ENCODE measurements around the gene CCDC51.
"Not testable (repeated sequence)": the region's sequence is repeated elsewhere in the genome, so short reads cannot be mapped to it uniquely, and the experiment has no call there.

CCDC51 gene

GRCh38 chr3:48439820-48440589 lies at the start of gene CCDC51, which contains the start of gene TMA7:
Gene CCDC51 (minus strand): TSS chr3:48440119. CDS start chr3:48435128, 4,991 bp downstream.
Gene TMA7 (plus strand): TSS chr3:48440257. CDS start chr3:48440297, 40 bp downstream.
- peak; percentile 98 for DNase-seq

DNA sequence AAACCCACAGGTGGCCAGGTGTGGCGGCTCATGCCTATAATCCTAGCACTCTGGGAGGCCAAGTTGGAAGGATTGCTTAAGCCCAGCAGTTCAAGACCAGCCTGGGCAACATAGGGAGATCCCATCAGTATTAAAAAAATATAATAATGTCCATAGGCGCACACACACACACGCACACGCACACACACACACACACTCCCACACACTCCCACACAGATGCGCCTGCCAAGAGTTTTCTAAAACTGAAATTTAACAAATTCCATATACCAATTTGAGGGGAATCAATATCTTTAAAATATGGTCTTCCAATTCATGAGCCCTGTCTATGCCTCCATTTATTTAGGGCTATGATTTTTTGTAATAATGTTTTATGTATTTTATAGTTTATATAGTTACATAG lies 47.0 kb upstream of the CCDC51 start:
- no peak for DNase-seq

- not testable (repeated sequence) for DNase-seq
Observed at GRCh38 chr3:48482822-48483221, 42.9 kb upstream of the CCDC51 start.

DNA sequence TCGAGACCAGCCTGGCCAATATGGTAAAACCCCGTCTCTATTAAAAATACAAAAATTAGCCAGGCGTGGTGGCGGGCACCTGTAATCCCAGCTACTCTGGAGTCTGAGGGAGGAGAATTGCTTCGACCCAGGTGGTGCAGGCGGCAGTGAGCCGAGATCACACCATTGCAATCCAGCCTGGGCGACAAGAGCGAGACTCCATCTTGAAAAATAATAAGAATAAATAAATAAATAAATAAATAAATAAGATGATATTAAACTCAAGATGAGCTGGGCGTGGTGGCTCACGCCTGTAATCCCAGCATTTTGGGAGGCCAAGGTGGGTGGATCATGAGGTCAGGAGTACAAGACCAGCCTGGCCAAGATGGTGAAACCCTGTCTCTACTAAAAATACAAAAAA lies 41.0 kb upstream of the CCDC51 start:
- DNase-seq = not testable (repeated sequence)

DNA sequence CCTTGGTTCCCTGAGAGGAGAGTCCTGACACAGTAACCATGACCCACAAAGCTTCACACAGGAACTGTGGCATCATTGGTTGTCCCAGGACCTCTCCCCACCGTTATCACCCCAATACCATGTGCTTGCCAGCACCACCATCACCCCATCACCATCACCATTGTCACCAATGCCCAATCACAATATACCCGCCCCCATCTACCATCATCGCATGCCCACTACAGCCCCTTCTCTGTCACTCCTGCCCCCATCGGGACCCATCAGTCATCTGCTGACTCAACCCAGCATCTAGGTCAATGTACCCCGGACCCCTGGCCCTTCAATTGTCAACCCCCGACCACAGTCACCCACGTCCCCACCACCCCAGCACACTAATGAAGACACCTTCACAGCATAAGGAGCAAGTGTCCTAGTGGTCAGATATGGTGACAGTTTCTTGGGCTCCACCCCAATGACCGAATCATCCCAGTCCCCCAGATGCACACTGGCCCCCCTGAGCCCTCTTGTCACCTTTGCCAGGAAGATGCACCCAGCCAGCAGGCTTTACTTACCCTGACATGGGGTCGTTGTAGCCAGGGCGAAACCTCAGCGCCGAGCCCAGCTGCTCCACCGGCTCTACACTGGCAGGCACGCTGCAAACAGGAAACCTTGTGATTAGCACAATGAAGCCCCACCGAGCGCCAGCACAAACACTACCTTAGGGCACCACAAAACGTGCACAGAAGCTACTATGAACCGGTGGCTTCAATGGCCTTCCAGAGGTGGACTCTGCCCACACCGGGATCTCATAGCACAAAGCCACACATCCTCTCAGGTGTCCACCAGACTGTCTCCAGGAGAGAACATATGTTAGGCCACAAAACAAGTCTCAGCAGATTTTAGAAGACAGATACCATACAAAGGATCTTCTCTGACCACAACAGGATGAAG lies 39.0 kb upstream of the CCDC51 start:
- DNase-seq = peak; percentile 82

- DNase-seq = no peak
Observed at GRCh38 chr3:48477959-48478520, 38.1 kb upstream of the CCDC51 start.

GRCh38 chr3:48476426-48477053 lies 36.6 kb upstream of the CCDC51 start:
- DNase-seq = no peak

DNA sequence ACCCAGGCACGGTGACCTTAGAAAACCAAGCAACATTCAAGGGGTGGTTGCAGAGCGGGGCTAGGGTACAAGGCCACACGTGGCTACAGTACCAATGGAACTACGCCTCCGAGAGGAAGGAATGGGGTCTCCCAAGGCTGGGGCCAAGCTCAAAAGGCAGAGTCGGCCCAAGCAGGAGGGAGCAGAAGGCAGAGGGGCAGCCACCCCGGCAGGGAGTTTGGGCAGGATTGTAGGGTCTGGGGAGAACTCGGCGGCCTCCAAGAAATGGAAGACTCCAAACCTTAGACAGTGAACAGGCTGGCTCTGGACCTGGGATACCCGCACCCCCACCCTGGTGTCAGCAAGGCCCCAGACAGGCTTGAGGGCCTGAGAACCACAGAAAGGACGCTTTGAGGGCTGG lies 35.3 kb upstream of the CCDC51 start:
- DNase-seq = no peak

DNA sequence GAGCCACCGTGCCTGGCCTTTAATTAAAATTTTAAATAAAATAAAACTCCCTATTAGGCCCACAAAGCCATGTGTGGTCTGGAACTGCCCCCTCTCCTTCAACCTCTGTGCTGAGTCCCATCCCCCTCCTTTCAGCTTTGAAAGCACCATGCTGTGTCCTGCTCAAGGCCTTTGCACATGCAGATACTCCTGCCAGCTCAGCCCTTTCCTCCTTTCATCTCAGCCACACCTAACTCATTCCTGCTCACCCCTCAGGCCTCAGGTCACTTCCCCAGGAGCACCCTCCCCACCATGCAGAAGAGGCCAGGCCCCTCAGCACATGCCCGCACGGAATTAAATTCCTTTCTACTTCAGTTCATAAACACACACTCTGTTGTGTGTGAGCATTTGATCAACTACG lies 34.7 kb upstream of the CCDC51 start:
- no peak for DNase-seq

DNA sequence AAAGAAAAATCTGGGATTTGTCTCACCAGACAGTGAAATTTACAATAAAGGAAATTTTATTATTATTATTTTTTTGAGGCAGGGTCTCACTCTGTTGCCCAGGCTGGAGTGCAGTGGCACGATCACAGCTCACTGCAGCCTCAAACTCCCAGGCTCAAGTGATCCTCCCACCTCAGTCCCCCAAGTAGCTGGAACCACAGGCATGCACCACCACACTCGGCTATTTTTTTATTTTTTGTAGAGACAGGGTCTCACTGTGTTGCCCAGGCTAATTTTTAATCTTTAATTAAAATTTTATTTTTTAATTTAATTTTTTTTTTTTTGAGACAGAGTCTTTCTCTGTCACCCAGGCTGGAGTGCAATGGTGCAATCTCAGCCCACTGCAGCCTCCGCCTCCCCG lies 34.1 kb upstream of the CCDC51 start:
- not testable (repeated sequence) for DNase-seq

DNA sequence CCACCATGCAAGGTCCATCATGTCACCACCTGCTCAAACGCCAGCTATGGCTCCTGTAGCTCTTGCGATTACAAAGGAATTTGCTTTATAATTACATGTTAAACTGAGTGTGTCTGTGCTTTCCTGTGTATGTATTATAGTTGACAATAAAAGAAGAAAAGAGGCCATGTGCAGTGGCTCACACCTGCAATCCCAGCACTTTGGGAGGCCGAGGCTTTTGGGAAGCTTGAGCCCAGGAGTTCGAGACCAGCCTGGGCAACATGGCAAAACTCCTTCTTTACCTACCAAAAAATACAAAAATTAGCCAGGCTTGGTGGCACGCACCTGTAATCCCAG lies 33.7 kb upstream of the CCDC51 start:
- DNase-seq = no peak

DNA sequence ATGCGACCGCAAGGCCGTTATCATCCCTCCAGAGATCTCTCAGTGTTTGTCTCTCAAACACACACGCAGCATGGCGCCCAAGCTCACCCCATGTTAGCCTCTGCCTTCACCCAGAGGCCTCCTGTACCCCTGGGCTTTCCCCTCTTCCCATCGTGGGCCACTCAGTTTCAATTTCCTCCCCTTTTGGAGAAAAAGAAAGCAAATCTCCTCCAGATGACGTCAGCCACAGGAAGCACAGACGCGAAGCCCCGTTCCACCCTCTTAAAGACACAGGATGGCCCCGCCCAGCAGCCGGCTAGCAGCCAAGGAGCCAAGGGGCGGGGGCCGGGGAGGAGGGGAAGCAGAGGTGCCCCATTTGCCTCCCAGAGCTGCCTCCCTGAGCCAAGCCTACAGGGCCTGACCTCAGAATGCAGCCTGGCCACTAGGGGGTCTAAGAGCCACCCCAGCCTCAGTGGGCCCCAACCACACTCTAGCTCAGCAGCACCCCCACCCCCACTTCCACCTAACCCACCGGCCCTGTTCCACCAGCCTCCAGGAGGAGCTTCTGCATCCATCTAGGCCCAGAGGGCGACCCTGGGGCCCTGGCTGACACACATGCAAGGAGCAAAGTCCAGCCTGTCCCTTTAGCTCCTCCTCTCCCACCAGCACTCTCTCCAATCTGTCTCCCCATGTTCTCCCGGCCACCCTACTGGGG lies 33.2 kb upstream of the CCDC51 start:
- DNase-seq = peak; percentile 95

DNA sequence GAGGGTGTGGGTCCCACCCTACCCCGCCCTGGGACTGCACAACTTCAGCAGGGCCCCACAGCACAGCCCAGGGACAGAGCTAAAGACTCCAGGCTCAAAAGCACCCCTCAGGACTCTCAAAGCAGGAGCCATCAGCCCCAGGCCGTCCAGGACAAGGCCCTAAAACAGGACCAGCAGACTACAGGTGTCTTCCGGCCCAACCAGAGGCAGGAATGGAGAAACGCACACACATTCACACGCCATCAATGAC lies 32.7 kb upstream of the CCDC51 start:
- no peak for DNase-seq

GRCh38 chr3:48470286-48470685 lies 30.4 kb upstream of the CCDC51 start:
- no peak for DNase-seq

GRCh38 chr3:48469046-48469915 lies 29.4 kb upstream of the CCDC51 start:
- DNase-seq = no peak

- no peak for DNase-seq
Observed at GRCh38 chr3:48468329-48468731, 28.4 kb upstream of the CCDC51 start.

GRCh38 chr3:48467473-48468267 lies 27.8 kb upstream of the CCDC51 start:
- DNase-seq = no peak

GRCh38 chr3:48467110-48467454 lies 27.2 kb upstream of the CCDC51 start:
- DNase-seq = no peak

DNA sequence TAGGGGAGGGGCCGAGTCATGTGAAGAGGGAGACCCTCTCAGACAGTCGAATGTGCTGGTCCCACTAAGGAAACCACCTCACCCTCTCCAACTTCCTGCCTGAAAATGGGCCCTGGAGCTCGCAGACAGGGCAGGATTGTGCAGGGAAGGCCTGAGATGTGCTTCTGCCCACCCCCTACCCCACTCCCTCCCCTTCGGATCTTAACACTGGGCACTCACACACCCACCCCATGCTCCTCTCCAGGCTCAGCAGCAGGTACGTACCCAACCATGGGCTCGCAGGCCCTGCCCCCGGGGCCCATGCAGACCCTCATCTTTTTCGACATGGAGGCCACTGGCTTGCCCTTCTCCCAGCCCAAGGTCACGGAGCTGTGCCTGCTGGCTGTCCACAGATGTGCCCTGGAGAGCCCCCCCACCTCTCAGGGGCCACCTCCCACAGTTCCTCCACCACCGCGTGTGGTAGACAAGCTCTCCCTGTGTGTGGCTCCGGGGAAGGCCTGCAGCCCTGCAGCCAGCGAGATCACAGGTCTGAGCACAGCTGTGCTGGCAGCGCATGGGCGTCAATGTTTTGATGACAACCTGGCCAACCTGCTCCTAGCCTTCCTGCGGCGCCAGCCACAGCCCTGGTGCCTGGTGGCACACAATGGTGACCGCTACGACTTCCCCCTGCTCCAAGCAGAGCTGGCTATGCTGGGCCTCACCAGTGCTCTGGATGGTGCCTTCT lies 26.6 kb upstream of the CCDC51 start:
- peak; percentile 80 for DNase-seq
